ENCODE results near the gene CARD9.

The CARD9 gene

GRCh38 chr9:136401173-136401922 lies 27.9 kb upstream of the CARD9 start:
- no peak for DNase-seq (ENCODE audit: insufficient read length, low spot score)
- FAIRE-seq: no peak

DNA sequence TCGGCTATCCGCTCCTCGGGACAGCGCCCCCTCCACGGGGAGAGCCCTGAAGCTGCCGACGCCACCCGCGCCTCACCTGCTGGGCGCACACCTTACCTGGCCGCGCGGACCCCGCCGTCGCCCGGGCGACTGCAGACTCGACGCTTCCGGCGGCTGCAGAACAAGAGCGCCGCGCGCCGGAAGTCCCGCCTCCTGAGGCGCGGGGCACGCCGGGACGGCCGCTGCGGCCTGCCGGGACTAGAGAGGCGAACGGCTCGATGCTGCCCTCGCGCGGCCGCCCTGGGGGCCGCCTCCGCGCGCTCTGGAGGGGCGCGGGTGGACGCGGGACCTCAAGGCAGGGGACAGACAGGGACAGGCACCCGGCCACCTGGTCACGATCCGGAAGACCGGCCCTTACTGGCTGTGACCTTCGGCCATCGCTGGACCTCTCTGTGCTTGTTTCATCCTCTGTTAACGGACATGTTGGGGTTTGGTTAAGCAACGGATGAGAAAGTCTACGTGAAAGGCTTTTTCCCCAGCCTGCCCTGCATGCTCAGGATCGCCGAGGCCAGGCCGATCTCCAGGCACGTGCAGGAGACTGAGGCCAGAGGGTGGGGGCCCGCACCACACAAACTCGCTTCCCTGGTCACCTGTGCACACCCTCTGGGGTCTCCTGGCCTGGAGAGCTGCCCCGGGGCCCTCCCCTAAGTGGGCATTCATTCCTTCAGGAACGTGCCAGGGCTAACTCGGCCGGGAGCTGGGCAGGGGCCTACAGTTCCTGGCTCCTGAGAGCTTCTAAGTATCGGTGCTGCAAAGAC lies 26.8 kb upstream of the CARD9 start, which contains the start of gene SNAPC4:
Gene SNAPC4, minus strand, starts transcription at position 133 of the 797 bp plus-strand sequence. CDS start 1,742 bp downstream, outside the sequence.
- FAIRE-seq (peak; percentile 4), DNase-seq (ENCODE audit: insufficient read length, low spot score) (peak; percentile 91)

GRCh38 chr9:136399176-136400037 lies 25.9 kb upstream of the CARD9 start:
- DNase-seq (ENCODE audit: insufficient read length, low spot score) (peak; percentile 5), FAIRE-seq (no peak)

DNA sequence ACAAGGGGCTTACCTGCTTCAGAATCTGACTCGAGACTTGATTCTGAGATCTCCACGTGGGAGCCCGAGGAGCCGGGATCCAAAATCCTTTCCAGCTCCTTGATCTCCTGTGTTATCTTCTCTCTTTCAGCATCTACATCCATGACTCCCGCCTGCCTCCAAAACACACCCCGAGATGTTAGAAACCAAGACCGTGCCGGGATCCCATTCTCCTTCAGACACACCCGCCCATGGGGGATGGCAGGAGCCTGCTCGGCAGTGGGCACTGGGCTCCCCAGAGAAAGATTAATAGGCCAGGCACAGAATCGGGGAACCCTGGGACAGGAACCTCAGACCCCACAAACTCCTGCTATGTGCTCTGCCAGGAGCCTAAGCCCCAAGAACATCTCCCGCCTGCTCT lies 24.8 kb upstream of the CARD9 start:
- FAIRE-seq (no peak), DNase-seq (ENCODE audit: insufficient read length, low spot score) (no peak)

DNA sequence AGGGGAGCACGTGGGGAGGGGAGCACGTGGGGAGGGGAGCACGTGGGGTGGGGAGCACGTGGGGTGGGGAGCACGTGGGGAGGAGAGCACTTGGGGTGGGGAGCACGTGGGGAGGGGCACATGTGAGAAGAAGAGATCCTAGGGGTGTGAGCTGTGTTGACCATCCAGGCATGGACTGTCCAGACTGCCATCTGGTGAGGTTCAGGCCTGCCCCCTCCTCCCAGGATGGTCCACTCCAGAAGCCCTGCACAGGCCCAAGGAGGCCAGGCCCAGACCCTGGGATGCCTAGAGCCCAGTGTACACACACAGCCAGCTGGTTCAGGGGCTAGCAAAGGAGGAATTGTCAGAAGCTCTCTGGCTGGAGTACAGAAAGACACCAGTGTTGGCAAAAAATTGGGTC lies 24.2 kb upstream of the CARD9 start:
- FAIRE-seq: no peak
- no peak for DNase-seq (ENCODE audit: insufficient read length, low spot score)

GRCh38 chr9:136396219-136396515 lies 22.7 kb upstream of the CARD9 start:
- FAIRE-seq: no peak
- no peak for DNase-seq (ENCODE audit: insufficient read length, low spot score)

DNA sequence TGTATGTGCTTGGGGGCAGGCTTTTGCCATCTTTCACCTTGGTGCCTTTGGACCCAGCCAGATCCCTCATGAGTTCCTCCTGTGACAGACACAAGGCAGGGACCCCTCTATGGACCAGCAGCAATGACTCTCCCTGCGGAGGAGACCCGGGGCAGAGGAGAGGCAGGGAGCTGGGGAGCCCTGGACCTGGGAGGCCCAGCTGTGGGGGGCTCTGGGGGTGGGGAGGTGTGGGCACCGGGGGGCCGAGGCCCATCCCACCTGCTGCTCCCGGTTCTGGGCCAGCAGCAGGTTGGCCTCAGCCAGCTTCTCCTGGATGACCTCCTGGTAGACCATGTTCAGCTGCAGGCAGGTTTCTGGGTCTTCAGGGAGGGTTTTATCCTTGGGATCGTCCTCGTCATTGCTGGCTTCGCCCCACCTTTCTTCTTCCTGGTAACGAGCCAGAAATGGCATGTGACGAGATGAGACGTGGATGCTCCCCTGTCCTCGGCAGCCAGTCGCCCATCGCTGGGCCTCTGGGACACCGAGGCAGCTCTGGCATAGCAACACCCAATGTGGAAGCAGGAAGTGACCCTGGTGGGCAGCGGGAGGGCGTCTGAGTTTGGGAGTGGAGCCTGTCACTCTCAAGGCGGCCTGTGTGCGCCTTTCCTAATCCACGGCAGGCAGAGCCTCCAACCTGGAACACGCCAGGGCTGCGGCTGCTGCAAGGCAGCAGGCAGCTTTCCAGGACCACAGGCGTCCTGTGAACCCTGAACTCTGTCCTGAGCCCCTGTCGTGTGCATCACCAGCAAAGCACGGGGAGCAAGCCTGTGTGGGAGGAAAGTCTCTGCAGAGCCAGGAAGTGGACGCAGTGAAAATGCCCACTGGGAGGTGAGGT lies 22.1 kb upstream of the CARD9 start:
- DNase-seq (ENCODE audit: insufficient read length, low spot score) (no peak), FAIRE-seq (no peak)

GRCh38 chr9:136395020-136395340 lies 21.5 kb upstream of the CARD9 start:
- FAIRE-seq: no peak
- DNase-seq (ENCODE audit: insufficient read length, low spot score): no peak

DNA sequence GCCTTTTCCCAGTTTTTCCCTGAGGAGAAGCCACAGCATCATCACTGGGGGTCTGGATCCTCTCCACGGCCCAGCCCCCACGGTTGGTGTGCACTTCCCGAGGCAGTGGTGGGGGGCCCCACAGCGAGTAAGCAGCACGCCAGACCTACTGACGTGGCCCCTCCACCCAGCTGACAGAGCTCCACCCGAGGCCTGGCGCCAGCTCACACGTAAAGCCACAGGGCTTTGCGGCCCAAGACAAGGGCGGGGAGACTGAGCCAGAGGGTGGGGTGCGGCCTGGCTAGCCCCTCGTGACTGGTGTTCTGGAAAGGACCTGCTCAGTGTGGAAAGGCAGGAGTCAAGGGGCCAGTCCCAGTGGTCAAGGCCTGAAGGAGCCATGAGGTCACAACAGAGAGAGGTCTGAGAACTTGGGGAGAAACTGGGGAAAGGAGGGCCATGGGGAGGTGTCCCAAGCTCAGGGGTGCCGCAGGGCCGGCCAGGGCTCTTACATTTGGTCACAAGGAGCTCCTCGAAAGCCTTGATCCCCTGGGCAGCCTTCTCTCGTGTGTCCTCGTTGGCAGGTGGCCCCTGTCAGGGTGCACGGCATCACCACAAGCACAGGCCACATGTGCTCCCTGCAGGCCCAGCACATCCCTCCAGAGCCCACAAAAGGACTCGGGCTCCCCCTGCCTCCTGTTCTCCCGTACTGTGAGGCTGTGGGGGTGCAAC lies 21.0 kb upstream of the CARD9 start:
- FAIRE-seq: no peak
- no peak for DNase-seq (ENCODE audit: insufficient read length, low spot score)

- DNase-seq (ENCODE audit: insufficient read length, low spot score) (no peak), FAIRE-seq (no peak)
These were observed 20.1 kb upstream of the CARD9 start for GRCh38 chr9:136393531-136393930.

DNA sequence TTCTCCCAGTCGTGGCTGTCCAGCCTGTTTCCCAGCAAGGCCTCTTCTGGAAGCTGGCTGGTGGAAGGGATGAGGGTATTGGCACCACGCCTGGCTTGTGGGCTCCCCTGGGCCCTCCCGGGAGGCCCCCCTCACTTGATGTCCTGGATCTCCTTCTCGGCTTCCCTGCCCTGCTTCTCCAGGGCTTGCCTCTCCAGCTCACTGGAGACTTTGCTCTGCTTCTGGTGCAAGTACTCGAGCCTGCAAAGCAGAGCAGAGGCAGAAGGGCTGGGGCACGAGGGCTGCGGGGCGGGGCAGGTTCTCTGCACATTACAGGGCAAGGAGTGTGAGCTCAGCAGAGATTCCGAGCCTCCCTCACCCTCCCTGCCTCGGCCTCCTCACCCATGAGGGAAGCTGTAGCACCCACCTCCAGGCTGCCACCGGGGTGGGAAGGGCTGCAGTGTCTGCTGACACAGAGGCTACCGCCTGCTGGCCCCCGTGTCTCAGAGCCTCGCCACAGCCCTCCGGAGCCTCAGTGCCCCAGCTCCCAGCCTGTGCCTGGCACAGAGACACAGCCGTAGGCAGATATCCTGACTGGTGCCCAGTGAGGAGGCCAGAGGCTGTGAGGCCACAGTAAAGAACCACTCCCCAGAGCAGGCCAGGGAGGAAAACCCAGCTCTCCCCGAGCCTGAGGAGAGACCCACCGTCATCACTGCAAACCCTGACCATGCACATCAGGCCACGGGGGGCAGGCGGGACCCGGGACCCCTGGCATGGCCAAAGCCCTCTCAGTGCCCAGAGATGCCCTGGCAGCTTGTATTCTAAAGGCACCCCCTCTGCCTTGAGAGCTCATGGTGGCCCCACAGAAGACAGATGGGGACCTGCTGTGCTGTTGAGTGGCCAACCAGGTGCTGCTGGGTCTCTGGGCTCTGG lies 19.3 kb upstream of the CARD9 start:
- FAIRE-seq (no peak), DNase-seq (ENCODE audit: insufficient read length, low spot score) (no peak)

DNA sequence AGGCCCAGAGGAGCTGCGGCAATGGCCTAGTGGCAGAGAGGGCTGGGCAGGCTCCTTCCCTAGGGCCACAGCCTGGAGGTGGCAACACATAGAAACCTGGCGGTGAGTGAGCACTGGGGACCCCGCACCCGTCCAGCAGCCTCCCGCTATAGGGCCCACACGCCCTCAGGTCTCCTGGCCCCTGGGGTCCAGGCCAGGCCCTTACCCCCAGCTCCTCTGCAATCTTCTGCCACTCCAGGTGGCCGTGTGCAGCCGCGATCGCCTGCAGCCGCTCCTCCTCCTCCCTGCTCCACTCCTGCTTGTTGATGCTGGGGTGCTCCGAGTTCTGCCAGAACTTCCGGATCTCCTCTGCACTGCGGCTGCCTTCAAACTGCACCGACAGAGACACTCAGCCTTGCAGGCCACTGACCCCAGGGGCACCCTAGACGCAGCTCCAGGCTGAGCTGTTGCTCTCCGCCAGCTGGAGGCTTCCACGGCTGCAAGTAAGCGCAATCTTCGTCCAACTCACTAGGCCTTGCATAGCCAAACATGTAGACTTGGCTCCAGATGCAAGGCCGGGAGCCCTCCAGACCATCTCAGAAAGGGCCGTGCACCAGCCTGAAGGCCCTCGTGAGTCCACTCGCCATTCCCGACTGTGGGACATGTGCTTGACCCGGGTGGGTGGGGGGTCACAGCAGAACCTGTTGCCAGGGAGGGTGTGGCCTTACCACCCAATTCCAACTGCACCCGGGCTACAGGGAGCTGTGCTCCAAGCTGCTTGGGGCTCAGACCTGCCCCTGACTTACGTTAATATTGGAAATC lies 18.5 kb upstream of the CARD9 start:
- DNase-seq (ENCODE audit: insufficient read length, low spot score): no peak
- no peak for FAIRE-seq

- DNase-seq (ENCODE audit: insufficient read length, low spot score) (no peak), FAIRE-seq (no peak)
These were observed 15.9 kb upstream of the CARD9 start for GRCh38 chr9:136389396-136389795.

GRCh38 chr9:136387217-136387616 lies 13.7 kb upstream of the CARD9 start:
- no peak for FAIRE-seq
- no peak for DNase-seq (ENCODE audit: insufficient read length, low spot score)

GRCh38 chr9:136386018-136386417 lies 12.5 kb upstream of the CARD9 start:
- FAIRE-seq: no peak
- DNase-seq (ENCODE audit: insufficient read length, low spot score): no peak

- DNase-seq (ENCODE audit: insufficient read length, low spot score) (no peak), FAIRE-seq (no peak)
These were observed 11.5 kb upstream of the CARD9 start for GRCh38 chr9:136385015-136385414.

DNA sequence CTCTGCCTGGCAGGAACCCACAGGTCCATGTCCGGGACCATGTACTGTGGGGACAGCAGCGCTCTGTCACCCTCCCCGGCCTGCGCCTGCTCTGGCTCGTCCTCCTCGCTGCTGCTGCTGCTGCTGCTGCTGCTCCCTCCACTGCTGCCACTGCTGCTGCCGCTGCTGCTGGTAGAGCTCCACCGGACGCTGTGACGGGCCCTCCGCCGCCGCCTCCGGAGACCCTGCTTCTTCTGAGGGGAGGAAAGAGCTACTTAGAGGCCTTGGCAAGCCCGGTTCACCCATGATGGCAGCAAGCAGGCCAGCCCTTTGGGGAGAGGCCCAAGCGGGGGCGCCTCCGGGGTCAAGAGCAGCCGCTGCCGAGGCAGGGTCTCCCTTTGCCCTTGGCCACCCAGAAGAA lies 10.0 kb upstream of the CARD9 start:
- DNase-seq (ENCODE audit: insufficient read length, low spot score): no peak
- FAIRE-seq: no peak

GRCh38 chr9:136381966-136382513 lies 8.6 kb upstream of the CARD9 start:
- FAIRE-seq: no peak
- no peak for DNase-seq (ENCODE audit: insufficient read length, low spot score)

Data from HTR-8/SVneo (cell line).